Omental fat pad (tissue), 4 donors: ENCODE data around the gene BCAT1. TPM values are rescaled to one million over a fixed set of nuclear protein-coding genes. Genes with fewer than 3 reads are reported as not detected.

ENCODE experiments used
- ATAC-seq: fragments of 150-250 bp; one replicate; pipeline ENCODE4 v1.9.1; 2016; ENCODE audit warnings: mild to moderate bottlenecking, moderate library complexity; ENCODE audit not compliant: low FRiP score
- DNase-seq: peaks from one replicate; pipeline ENCODE4 v3.0.0-alpha.2; 2019; ENCODE audit warnings: low spot score
- CTCF ChIP-seq, 3 donors: fragments of 450-650 bp; IDR thresholded peaks; one replicate each; pipeline ENCODE4 v1.5.1; 2016 to 2017; ENCODE audit warnings: antibody characterized with exemption in 3 of 3, mild to moderate bottlenecking in 3 of 3, moderate library complexity in 2 of 3
- total RNA-seq, 4 donors: library from RNA; depleted of rRNA; stranded (reverse); fragments of >200 nt; gene quantifications; one replicate each; pipeline ENCODE4 v1.1.0, GENCODE V29; 2016

The BCAT1 gene
- total RNA-seq, 4 donors from 2014 or later, result 33.7 to 53.4 (median 44.4) TPM

- ATAC-seq (no peak), DNase-seq (no peak)
- no peak for TF ChIP-seq CTCF (IDR thresholded peaks at IDR 0.05)
Observed at GRCh38 chr12:24922090-24922489, 26.8 kb downstream of the BCAT1 start.

- TF ChIP-seq CTCF (IDR thresholded peaks at IDR 0.05), result no peak
- no peak for DNase-seq
- ATAC-seq, result no peak
Observed at GRCh38 chr12:24921251-24922038, 27.5 kb downstream of the BCAT1 start.

- DNase-seq (no peak), ATAC-seq (no peak)
- TF ChIP-seq CTCF (IDR thresholded peaks at IDR 0.05), result no peak
Observed at GRCh38 chr12:24920141-24920540, 28.8 kb downstream of the BCAT1 start.

- DNase-seq, result no peak
- TF ChIP-seq CTCF (IDR thresholded peaks at IDR 0.05), result no peak
- ATAC-seq, result no peak
Observed at GRCh38 chr12:24919346-24920001, 29.4 kb downstream of the BCAT1 start.

- DNase-seq, result no peak
- no peak for ATAC-seq
- TF ChIP-seq CTCF (IDR thresholded peaks at IDR 0.05), result no peak
Observed at GRCh38 chr12:24918596-24918995, 30.3 kb downstream of the BCAT1 start.

- DNase-seq (no peak), ATAC-seq (no peak)
Observed at GRCh38 chr12:24915501-24915900, 33.4 kb downstream of the BCAT1 start.

More at GRCh38 chr12:24915501-24915900, 33.4 kb downstream of the BCAT1 start:
- no peak for TF ChIP-seq CTCF (IDR thresholded peaks at IDR 0.05)
